IMR-90 (cell line): ENCODE measurements around the gene RNF213. TPM values are rescaled to one million over a fixed set of nuclear protein-coding genes. Genes with fewer than 3 reads are reported as not detected.

Experiments used
- ATAC-seq: fragments of 200-7000 bp; cut with Tn5 transposase; 2 replicates; pipeline ENCODE4 v1.9.1; 2020; ENCODE audit warnings: low read depth, mild to moderate bottlenecking, moderate library complexity
- BruUV-seq: library from RNA; stranded (reverse); fragments of 400-500 nt; replicated peaks from 2 replicates; lab custom pipeline; 2021; lab: Mats Ljungman, UMichigan
- CTCF ChIA-PET: fragments of 300-600 bp; formaldehyde crosslinking; extraction: SDS; loops from one replicate; lab custom pipeline; 2021; ENCODE audit warnings: antibody characterized with exemption; lab: Yijun Ruan, JAX
- POLR2A ChIA-PET: fragments of 300-600 bp; sonication (Branson Sonifier 250); formaldehyde crosslinking; loops from one replicate; lab custom pipeline; 2022; ENCODE audit warnings: antibody characterized with exemption; ENCODE audit not compliant: unreplicated experiment; lab: Charles Lee
- DNase-seq: peaks from one replicate; pipeline ENCODE4 v3.0.0; 2013
- H2AFZ ChIP-seq: replicated peaks from 2 replicates; pipeline ENCODE3; 2013; ENCODE audit warnings: low read length, mild to moderate bottlenecking; ENCODE audit not compliant: poor library complexity
- H2AK5ac ChIP-seq: 2 replicates; pipeline ENCODE4 v1.6.1; 2013; ENCODE audit warnings: low read depth, low read length, inconsistent platforms
- H2AK9ac ChIP-seq: replicated peaks from 2 replicates; pipeline ENCODE3; 2013; ENCODE audit warnings: mild to moderate bottlenecking, low read depth, low read length, moderate library complexity; ENCODE audit not compliant: poor library complexity
- H2BK120ac ChIP-seq: 2 replicates; pipeline ENCODE4 v1.6.1; 2013; ENCODE audit warnings: low read depth, low read length, inconsistent platforms
- H2BK15ac ChIP-seq: 3 replicates; pipeline ENCODE4 v1.6.1; 2013; ENCODE audit warnings: low read depth, low read length, inconsistent platforms
- H2BK20ac ChIP-seq: 2 replicates; pipeline ENCODE4 v1.6.1; 2013; ENCODE audit warnings: low read depth, mild to moderate bottlenecking, inconsistent platforms, low read length, moderate library complexity
- H2BK5ac ChIP-seq: 2 replicates; pipeline ENCODE4 v1.6.1; 2013; ENCODE audit warnings: mild to moderate bottlenecking, low read depth, low read length, inconsistent platforms; ENCODE audit not compliant: poor library complexity, severe bottlenecking
- H3K14ac ChIP-seq: replicated peaks from 2 replicates; pipeline ENCODE4 v1.6.1; 2013; ENCODE audit warnings: low read depth, low read length, inconsistent platforms
- H3K18ac ChIP-seq: 2 replicates; pipeline ENCODE4 v1.6.1; 2013; ENCODE audit warnings: low read depth, low read length, control low read depth
- H3K23ac ChIP-seq: 2 replicates; pipeline ENCODE4 v1.6.1; 2013; ENCODE audit warnings: low read depth, low read length, inconsistent platforms
- H3K27ac ChIP-seq: 2 replicates; pipeline ENCODE4 v1.5.1; 2013; ENCODE audit warnings: mild to moderate bottlenecking, control low read depth, low read length; ENCODE audit not compliant: insufficient read depth
- H3K27me3 ChIP-seq: 2 replicates; pipeline ENCODE4 v1.6.1; 2013; ENCODE audit warnings: low read length; ENCODE audit not compliant: control insufficient read depth, insufficient read depth
- H3K36me3 ChIP-seq: 2 replicates; pipeline ENCODE4 v1.6.1; 2013; ENCODE audit warnings: low read length, mixed read lengths; ENCODE audit not compliant: control insufficient read depth, insufficient read depth
- H3K4ac ChIP-seq: 2 replicates; pipeline ENCODE4 v1.6.1; 2013; ENCODE audit warnings: low read depth, low read length, inconsistent platforms
- H3K4me1 ChIP-seq: 2 replicates; pipeline ENCODE4 v1.6.1; 2013; ENCODE audit warnings: low read length, mixed read lengths; ENCODE audit not compliant: control insufficient read depth, insufficient read depth
- H3K4me2 ChIP-seq: 2 replicates; pipeline ENCODE4 v1.6.1; 2013; ENCODE audit warnings: low read depth, mild to moderate bottlenecking, control low read depth, low read length, moderate library complexity
- H3K4me3 ChIP-seq: 2 replicates; pipeline ENCODE4 v1.5.1; 2013; ENCODE audit warnings: low read depth, mild to moderate bottlenecking, control low read depth, low read length, moderate library complexity; ENCODE audit not compliant: insufficient read depth
- H3K56ac ChIP-seq: 2 replicates; pipeline ENCODE4 v1.6.1; 2013; ENCODE audit warnings: low read length, inconsistent platforms; ENCODE audit not compliant: insufficient read depth; ENCODE audit errors: extremely low read depth
- H3K79me1 ChIP-seq, 2 experiments: 2 replicates each; pipeline ENCODE4 v1.6.1; 2013; ENCODE audit warnings: low read length in 2 of 2, inconsistent platforms in 1 of 2, low read depth in 1 of 2
- H3K9ac ChIP-seq: 2 replicates; pipeline ENCODE4 v1.6.1; 2013; ENCODE audit warnings: low read depth, low read length, control low read depth
- H3K9me1 ChIP-seq: 2 replicates; pipeline ENCODE4 v1.6.1; 2013; ENCODE audit warnings: low read length, inconsistent platforms; ENCODE audit not compliant: insufficient read depth
- H3K9me3 ChIP-seq: 2 replicates; pipeline ENCODE4 v1.6.1; 2013; ENCODE audit warnings: low read length; ENCODE audit not compliant: control insufficient read depth, insufficient read depth
- H4K20me1 ChIP-seq: 2 replicates; pipeline ENCODE4 v1.6.1; 2013; ENCODE audit warnings: low read length, inconsistent platforms; ENCODE audit not compliant: insufficient read depth
- H4K5ac ChIP-seq: 2 replicates; pipeline ENCODE4 v1.6.1; 2013; ENCODE audit warnings: mild to moderate bottlenecking, low read depth, low read length, control low read depth
- H4K8ac ChIP-seq, 2 experiments: 2 replicates each; pipeline ENCODE4 v1.6.1; 2013; ENCODE audit warnings: low read depth in 2 of 2, low read length in 2 of 2, control low read depth in 1 of 2, inconsistent platforms in 1 of 2
- H4K91ac ChIP-seq: 2 replicates; pipeline ENCODE4 v1.6.1; 2013; ENCODE audit warnings: low read depth, low read length, inconsistent platforms; ENCODE audit not compliant: insufficient read depth
- ELK1 ChIP-seq: fragments of 150-350 bp; IDR thresholded peaks from 2 replicates; pipeline ENCODE4 v1.6.1; 2016; ENCODE audit warnings: low read depth, mild to moderate bottlenecking, low read length, moderate library complexity, borderline replicate concordance
- FOS ChIP-seq: fragments of 150-350 bp; IDR thresholded peaks from 2 replicates; pipeline ENCODE4 v1.6.1; 2016; ENCODE audit warnings: low read depth, low read length
- NFE2L2 ChIP-seq: fragments of 150-350 bp; IDR thresholded peaks from 2 replicates; pipeline ENCODE4 v1.6.1; 2016; ENCODE audit warnings: low read depth, mild to moderate bottlenecking, low read length
- SMC3 ChIP-seq: fragments of 150-350 bp; IDR thresholded peaks from 2 replicates; pipeline ENCODE4 v1.6.1; 2016; ENCODE audit warnings: low read depth, mild to moderate bottlenecking, antibody characterized with exemption, low read length, moderate library complexity
- WGBS, 2 experiments: methylation state at CpG; one replicate each; pipeline versions ENCODE4 v1.1.5 to v1.1.7; 2013; ENCODE audit warnings: missing lambda C conversion rate in 2 of 2; ENCODE audit not compliant: insufficient read length in 1 of 2; ENCODE audit errors: extremely low coverage in 2 of 2; 5-methylcytosine and 5-hydroxymethylcytosine counted together
- dilution Hi-C: fragments of 300-500 bp; cut with HindIII; formaldehyde crosslinking; loops from one replicate; pipeline ENCODE4 v1.14.3; 2018; ENCODE audit warnings: low sequenced_read_pairs; ENCODE audit not compliant: unreplicated experiment
- in situ Hi-C: fragments of 300-500 bp; cut with MboI; formaldehyde crosslinking; loops from 3 replicates; pipeline ENCODE4 v1.14.3; 2019; ENCODE audit warnings: low sequenced_read_pairs, inconsistent platforms, mixed read lengths
- intact Hi-C: fragments of 100-400 bp; cut with micrococcal nuclease; formaldehyde crosslinking; loops from 2 replicates; pipeline ENCODE4 v1.10.0; 2022
- polyA plus RNA-seq, 3 experiments: library from polyadenylated mRNA; depleted of rRNA; stranded (reverse); fragments of >200 nt; gene quantifications; 2 replicates each; pipeline ENCODE4 v1.2.3, GENCODE V29; 2012; ENCODE audit warnings: low replicate concordance in 1 of 3
- total RNA-seq: library from RNA; depleted of rRNA; stranded (reverse); fragments of >200 nt; gene quantifications from 2 replicates; pipeline ENCODE4 v1.2.3, GENCODE V29; 2012

Gene RNF213
- total and polyA plus RNA-seq, 2 of the 4 experiments (the other 2 are of a cell fraction): 23.4 to 36.0 TPM

- H3K23ac ChIP-seq: no peak overlapping the region
- no peaks in the 10 kb centered on the region for H3K79me1 ChIP-seq
- no peak overlapping the region for H2BK120ac ChIP-seq
- no peak overlapping the region for H4K5ac ChIP-seq
- no peaks in the 10 kb centered on the region for H4K20me1 ChIP-seq
- no peak overlapping the region for H2BK15ac ChIP-seq
- no peak overlapping the region for H2BK20ac ChIP-seq
- H3K4me3 ChIP-seq: no peak overlapping the region
- intact Hi-C loops (no loop called here), dilution Hi-C loops (no loop called here), in situ Hi-C loops (no loop called here)
- H3K18ac ChIP-seq: no peak overlapping the region
- H4K91ac ChIP-seq: no peak overlapping the region
- H3K9ac ChIP-seq: no peak overlapping the region
- no peak overlapping the region for H3K14ac ChIP-seq
- H2AK5ac ChIP-seq: no peak overlapping the region
- BruUV-seq: no TSS peak
- H3K4ac ChIP-seq: no peak overlapping the region
- H2AFZ ChIP-seq: no peak overlapping the region
- TF ChIP-seq FOS (no peak), NFE2L2 (no peak), ELK1 (no peak), SMC3 (no peak)
- H3K36me3 ChIP-seq: peaks cover 56% of the 10 kb centered on the region
- H3K9me3 ChIP-seq: peaks cover 14% of the 10 kb centered on the region
- DNase-seq (no peak), ATAC-seq (no peak)
- WGBS, 2 experiments: 91% methylated on average over 1 of the region's 3 CpGs; no CpG with 5 or more reads in 1 of the 2 experiments
- no peaks in the 10 kb centered on the region for H3K27me3 ChIP-seq
- H3K27ac ChIP-seq: no peak overlapping the region
- H3K4me2 ChIP-seq: no peak overlapping the region
- H3K4me1 ChIP-seq: no peaks in the 10 kb centered on the region
- H3K56ac ChIP-seq: no peak overlapping the region
- POLR2A ChIA-PET: no interaction called here
- CTCF ChIA-PET: no interaction called here
- H3K9me1 ChIP-seq: no peaks in the 10 kb centered on the region
- H2BK5ac ChIP-seq: no peak overlapping the region
- H2AK9ac ChIP-seq: no peak overlapping the region
- no peak overlapping the region for H4K8ac ChIP-seq
These were observed 27.4 kb upstream of the RNF213 start for GRCh38 chr17:80233202-80233601.
